T-helper 17 cell (primary cell): Measurements from ENCODE around the gene RFLNA. TPM values are rescaled to one million over a fixed set of nuclear protein-coding genes. Genes with fewer than 3 reads are reported as not detected.

Experiments used
- ATAC-seq: fragments of 150-1000 bp; cut with Tn5 transposase; 2 replicates; pipeline ENCODE4 v1.10.0; 2021; ENCODE audit warnings: mild to moderate bottlenecking, moderate library complexity
- DNase-seq, 3 donors: peaks; one replicate each; pipeline versions ENCODE4 v3.0.0 to v3.0.0-alpha.2; 2020 to 2021
- H3K9me3 ChIP-seq: one replicate; pipeline ENCODE4 v1.7.0; 2013; ENCODE audit warnings: low read length, mild to moderate bottlenecking; ENCODE audit not compliant: control insufficient read depth, poor library complexity, severe bottlenecking
- H3K27ac Mint-ChIP-seq: one replicate; pipeline ENCODE4 v1.8.0; 2022; ENCODE audit warnings: mild to moderate bottlenecking, moderate library complexity, mixed read lengths
- H3K27me3 Mint-ChIP-seq: one replicate; pipeline ENCODE4 v1.8.0; 2022; ENCODE audit warnings: mixed read lengths
- H3K36me3 Mint-ChIP-seq: one replicate; pipeline ENCODE4 v1.8.0; 2022; ENCODE audit warnings: low read depth, mixed read lengths
- H3K4me1 Mint-ChIP-seq: one replicate; pipeline ENCODE4 v1.8.0; 2022; ENCODE audit warnings: mild to moderate bottlenecking, mixed read lengths
- H3K4me3 Mint-ChIP-seq: one replicate; pipeline ENCODE4 v1.8.0; 2022; ENCODE audit warnings: mild to moderate bottlenecking, moderate library complexity, mixed read lengths
- total RNA-seq, 4 donors: library from RNA in 2 of 4; stranded (reverse) in 2 of 4; gene quantifications; one replicate each; pipeline ENCODE4 v1.2.3 and lab custom pipeline; 2022 to 2026

The RFLNA gene
- total RNA-seq = not detected
- total RNA-seq (lab: John Stamatoyannopoulos, UW) = 0 reads per million in 2 donors

- DNase-seq = no peak
- H3K27me3 Mint-ChIP-seq = peaks cover 57% of the 10 kb centered on the region
- H3K27ac Mint-ChIP-seq = no peak within 1 kb of the TSS
- no peak for ATAC-seq
- peak within 1 kb of the TSS; percentile 68 for H3K4me3 Mint-ChIP-seq
- H3K4me1 Mint-ChIP-seq = no peaks in the 10 kb centered on the region
- no peaks in the 10 kb centered on the region for H3K36me3 Mint-ChIP-seq
- H3K9me3 ChIP-seq = no peaks in the 10 kb centered on the region
These were observed at the start of gene RFLNA for GRCh38 chr12:124294780-124295341. Gene RFLNA, plus strand, starts transcription at chr12:124295093. Its CDS starts 337 bp downstream, at chr12:124295430.

GRCh38 chr12:124247331-124247730 lies 47.6 kb upstream of the RFLNA start:
- Mint-ChIP-seq H3K36me3 (peaks cover 2% of the 10 kb centered on the region), H3K27me3 (peaks cover 28% of the 10 kb centered on the region), H3K27ac (no peak overlapping the region), H3K4me1 (no peaks in the 10 kb centered on the region), H3K4me3 (no peak overlapping the region)
- no peak for ATAC-seq
- no peak for DNase-seq
- H3K9me3 ChIP-seq = no peaks in the 10 kb centered on the region

- no peak for ATAC-seq
- no peak overlapping the region for H3K27ac Mint-ChIP-seq
- no peaks in the 10 kb centered on the region for H3K9me3 ChIP-seq
- no peak overlapping the region for H3K4me3 Mint-ChIP-seq
- DNase-seq = no peak
- H3K4me1 Mint-ChIP-seq = no peaks in the 10 kb centered on the region
- H3K36me3 Mint-ChIP-seq = no peaks in the 10 kb centered on the region
- peaks cover 28% of the 10 kb centered on the region for H3K27me3 Mint-ChIP-seq
These were observed 45.7 kb upstream of the RFLNA start for GRCh38 chr12:124248941-124249825.

GRCh38 chr12:124251186-124251585 lies 43.7 kb upstream of the RFLNA start:
- DNase-seq = no peak
- Mint-ChIP-seq H3K4me1 (peaks cover under 1% of the 10 kb centered on the region), H3K4me3 (no peak overlapping the region), H3K27me3 (peaks cover 26% of the 10 kb centered on the region), H3K36me3 (no peaks in the 10 kb centered on the region), H3K27ac (no peak overlapping the region)
- H3K9me3 ChIP-seq = no peaks in the 10 kb centered on the region
- no peak for ATAC-seq

GRCh38 chr12:124252964-124253363 lies 41.9 kb upstream of the RFLNA start:
- no peak overlapping the region for H3K4me3 Mint-ChIP-seq
- DNase-seq (no peak), ATAC-seq (no peak)
- H3K27ac Mint-ChIP-seq = no peak overlapping the region
- peaks cover 2% of the 10 kb centered on the region for H3K4me1 Mint-ChIP-seq
- no peaks in the 10 kb centered on the region for H3K9me3 ChIP-seq
- no peaks in the 10 kb centered on the region for H3K36me3 Mint-ChIP-seq
- H3K27me3 Mint-ChIP-seq = peaks cover 41% of the 10 kb centered on the region

DNA sequence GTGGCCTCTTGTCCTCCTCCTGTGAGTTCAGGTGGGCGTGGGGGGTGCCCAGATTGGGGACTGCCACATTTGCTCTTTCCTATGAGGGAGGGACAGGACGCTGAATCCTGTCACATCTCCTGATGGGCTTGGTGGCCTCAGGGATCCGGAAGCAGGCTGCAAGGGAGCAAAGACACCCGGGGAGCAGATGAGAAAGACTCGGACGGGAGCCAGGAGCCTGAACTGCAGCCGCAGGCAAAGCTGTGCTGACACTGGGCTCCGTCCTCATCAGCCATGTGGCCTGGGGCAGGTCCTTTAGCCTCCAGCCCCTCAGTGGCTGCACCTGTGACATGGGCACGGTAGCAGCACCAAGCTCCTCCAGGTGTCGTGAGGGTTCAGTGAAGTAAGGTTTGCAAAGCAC lies 40.8 kb upstream of the RFLNA start:
- no peak overlapping the region for H3K27ac Mint-ChIP-seq
- DNase-seq (no peak), ATAC-seq (no peak)
- no peak overlapping the region for H3K4me3 Mint-ChIP-seq
- no peaks in the 10 kb centered on the region for H3K9me3 ChIP-seq
- H3K36me3 Mint-ChIP-seq = no peaks in the 10 kb centered on the region
- H3K27me3 Mint-ChIP-seq = peaks cover 48% of the 10 kb centered on the region
- H3K4me1 Mint-ChIP-seq = peaks cover 5% of the 10 kb centered on the region

- Mint-ChIP-seq H3K36me3 (peaks cover 2% of the 10 kb centered on the region), H3K27ac (no peak overlapping the region), H3K4me1 (peaks cover 5% of the 10 kb centered on the region), H3K4me3 (no peak overlapping the region), H3K27me3 (peaks cover 71% of the 10 kb centered on the region)
- DNase-seq = no peak
- no peaks in the 10 kb centered on the region for H3K9me3 ChIP-seq
- ATAC-seq = no peak
These were observed 35.5 kb upstream of the RFLNA start for GRCh38 chr12:124259154-124260066.

DNA sequence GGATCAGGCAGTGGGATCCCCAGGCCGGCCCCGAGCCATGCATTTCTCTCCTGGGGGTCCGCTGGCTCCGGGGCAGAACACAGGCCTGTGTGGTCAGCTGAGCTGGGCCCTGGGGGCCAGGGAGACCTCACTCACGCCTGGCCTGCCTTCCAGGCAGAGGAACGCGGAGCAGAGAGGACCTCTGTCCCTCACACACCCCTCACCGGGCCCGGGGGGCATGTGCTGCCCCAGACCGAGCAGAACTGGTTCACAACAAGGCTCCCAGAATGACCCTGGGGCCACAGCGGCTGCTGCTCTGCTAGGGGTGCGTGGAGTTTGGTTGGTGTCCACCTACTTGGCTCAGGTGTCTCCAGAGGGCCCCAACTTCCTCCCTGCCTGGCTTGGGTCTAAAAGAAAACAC lies 33.0 kb upstream of the RFLNA start:
- H3K4me1 Mint-ChIP-seq = peaks cover 3% of the 10 kb centered on the region
- no peak for DNase-seq
- no peak overlapping the region for H3K4me3 Mint-ChIP-seq
- ATAC-seq = no peak
- H3K27ac Mint-ChIP-seq = no peak overlapping the region
- peaks cover 76% of the 10 kb centered on the region for H3K27me3 Mint-ChIP-seq
- no peaks in the 10 kb centered on the region for H3K9me3 ChIP-seq
- peaks cover 5% of the 10 kb centered on the region for H3K36me3 Mint-ChIP-seq

GRCh38 chr12:124264089-124264795 lies 30.7 kb upstream of the RFLNA start:
- H3K27ac Mint-ChIP-seq = peak overlapping the region; percentile 37
- ATAC-seq = no peak
- DNase-seq = no peak
- no peaks in the 10 kb centered on the region for H3K4me1 Mint-ChIP-seq
- peaks cover 5% of the 10 kb centered on the region for H3K36me3 Mint-ChIP-seq
- H3K27me3 Mint-ChIP-seq = peaks cover 65% of the 10 kb centered on the region
- no peak overlapping the region for H3K4me3 Mint-ChIP-seq
- no peaks in the 10 kb centered on the region for H3K9me3 ChIP-seq

GRCh38 chr12:124264879-124265278 lies 30.0 kb upstream of the RFLNA start:
- Mint-ChIP-seq H3K27ac (no peak overlapping the region), H3K27me3 (peaks cover 65% of the 10 kb centered on the region), H3K4me3 (no peak overlapping the region), H3K36me3 (peaks cover 5% of the 10 kb centered on the region), H3K4me1 (no peaks in the 10 kb centered on the region)
- H3K9me3 ChIP-seq = no peaks in the 10 kb centered on the region
- ATAC-seq = no peak
- DNase-seq = no peak

GRCh38 chr12:124267205-124267778 lies 27.6 kb upstream of the RFLNA start:
- Mint-ChIP-seq H3K4me3 (no peak overlapping the region), H3K36me3 (peaks cover 8% of the 10 kb centered on the region), H3K27me3 (peaks cover 70% of the 10 kb centered on the region), H3K4me1 (no peaks in the 10 kb centered on the region), H3K27ac (no peak overlapping the region)
- ATAC-seq = no peak
- no peaks in the 10 kb centered on the region for H3K9me3 ChIP-seq
- DNase-seq = no peak

DNA sequence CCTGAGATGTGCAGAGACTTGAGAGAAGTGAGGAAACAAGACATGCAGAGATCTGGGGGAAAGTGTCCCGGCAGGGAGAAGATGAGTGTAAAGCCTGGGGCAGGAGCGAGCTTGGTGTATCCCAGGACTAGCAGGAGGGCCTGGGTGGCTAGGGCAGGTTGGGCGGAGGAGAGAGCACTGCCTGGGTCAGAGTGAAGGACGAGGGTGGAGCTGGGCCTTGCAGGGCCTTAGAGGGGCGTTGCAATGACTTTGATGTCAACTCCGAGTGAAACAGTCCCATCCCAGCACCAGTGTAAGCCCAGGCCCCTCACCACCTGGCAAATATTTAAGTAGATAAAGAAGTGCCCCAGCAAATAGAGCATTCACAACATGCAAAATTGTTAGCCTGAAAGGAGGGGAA lies 24.2 kb upstream of the RFLNA start:
- Mint-ChIP-seq H3K4me3 (no peak overlapping the region), H3K27ac (no peak overlapping the region), H3K4me1 (peaks cover 4% of the 10 kb centered on the region), H3K27me3 (peaks cover 58% of the 10 kb centered on the region), H3K36me3 (peaks cover 4% of the 10 kb centered on the region)
- ATAC-seq = no peak
- DNase-seq = no peak
- no peaks in the 10 kb centered on the region for H3K9me3 ChIP-seq
